Endometrial microvascular endothelial cells (primary cell): ENCODE measurements around the gene TMEM223. TPM values are rescaled to one million over a fixed set of nuclear protein-coding genes. Genes with fewer than 3 reads are reported as not detected.
"Not testable (repeated sequence)": the region's sequence is repeated elsewhere in the genome, so short reads cannot be mapped to it uniquely, and the experiment has no call there.

Source experiments
- in situ Hi-C: cut with HindIII; loops from 2 replicates; pipeline ENCODE4 v1.10.0; 2017; ENCODE audit warnings: low sequenced_read_pairs, low pct_unique_long_range_greater_than_20kb; ENCODE audit errors: inconsistent ontology term
- total RNA-seq: library from RNA; depleted of rRNA; stranded (reverse); fragments of >200 nt; gene quantifications from one replicate; pipeline ENCODE4 v1.2.3, GENCODE V29; 2015; ENCODE audit errors: inconsistent ontology term

Gene TMEM223
- total RNA-seq, 1 donor from 2014 or later = 27.6 TPM

GRCh38 chr11:62757846-62758788 lies 33.7 kb downstream of the TMEM223 start:
- in situ Hi-C loops = no loop called here

DNA sequence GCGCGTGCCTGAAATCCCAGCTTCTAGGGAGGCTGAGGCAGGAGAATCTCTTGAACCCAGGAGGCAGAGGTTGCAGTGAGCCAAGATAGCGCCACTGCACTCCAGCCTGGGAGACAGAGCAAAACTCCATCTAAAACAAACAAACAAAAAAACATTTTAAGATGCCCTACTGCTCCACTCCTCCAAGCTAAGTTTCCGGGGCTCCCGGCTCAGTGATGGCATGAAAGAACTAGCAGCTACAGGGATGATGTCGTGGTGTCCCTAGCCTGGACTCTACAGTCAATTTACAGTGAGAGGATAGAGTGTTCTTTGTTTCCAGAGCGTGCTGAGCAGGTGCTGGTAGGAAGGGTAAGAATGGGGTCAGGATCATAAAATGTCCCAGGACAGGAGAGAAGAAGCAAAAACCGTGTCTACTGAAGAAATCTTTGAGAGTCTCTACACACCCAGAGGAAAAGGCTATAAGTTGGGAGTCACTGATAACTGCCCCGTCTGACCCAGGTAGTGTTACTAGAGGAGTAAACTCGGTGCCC lies 36.7 kb downstream of the TMEM223 start:
- in situ Hi-C loops = no loop called here

- in situ Hi-C loops = no loop called here
Observed at GRCh38 chr11:62753736-62754603, 37.8 kb downstream of the TMEM223 start, which contains the start of gene ZBTB3. Gene ZBTB3 (minus strand): TSS chr11:62754160. CDS start chr11:62753664, 496 bp downstream.

GRCh38 chr11:62752994-62753735 lies 38.6 kb downstream of the TMEM223 start:
- in situ Hi-C loops = no loop called here

DNA sequence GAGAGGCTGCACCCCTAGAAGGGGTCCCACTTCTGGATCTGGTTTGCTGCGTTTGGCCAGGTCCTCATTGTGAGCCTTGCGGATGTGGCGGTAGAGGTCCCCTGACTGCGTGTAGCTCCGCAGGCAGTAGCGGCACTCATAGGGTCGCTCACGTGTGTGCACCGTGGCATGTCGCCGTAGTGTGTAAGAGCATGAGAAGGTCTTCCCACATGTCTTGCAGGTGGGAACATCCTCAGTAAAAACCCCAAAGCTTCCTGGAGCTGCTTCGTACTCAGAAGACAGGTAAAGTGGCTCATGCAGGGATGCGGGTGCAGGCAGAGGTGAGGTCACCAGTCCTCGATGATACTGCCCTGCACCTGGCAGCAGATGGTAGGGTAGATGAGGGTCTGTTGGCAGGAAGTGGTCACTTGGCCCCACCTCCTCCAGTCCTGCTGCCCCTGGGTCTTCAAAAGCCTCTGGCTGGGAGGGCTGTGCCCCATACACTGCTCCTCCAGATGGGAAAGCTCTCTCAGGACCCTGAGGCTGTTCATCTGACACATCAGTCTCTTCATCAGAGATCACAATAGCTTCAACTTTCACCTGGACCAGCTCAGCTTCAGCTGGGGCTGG lies 39.5 kb downstream of the TMEM223 start:
- in situ Hi-C loops = no loop called here

GRCh38 chr11:62749931-62750330 lies 41.9 kb downstream of the TMEM223 start:
- in situ Hi-C loops = not testable (repeated sequence)

DNA sequence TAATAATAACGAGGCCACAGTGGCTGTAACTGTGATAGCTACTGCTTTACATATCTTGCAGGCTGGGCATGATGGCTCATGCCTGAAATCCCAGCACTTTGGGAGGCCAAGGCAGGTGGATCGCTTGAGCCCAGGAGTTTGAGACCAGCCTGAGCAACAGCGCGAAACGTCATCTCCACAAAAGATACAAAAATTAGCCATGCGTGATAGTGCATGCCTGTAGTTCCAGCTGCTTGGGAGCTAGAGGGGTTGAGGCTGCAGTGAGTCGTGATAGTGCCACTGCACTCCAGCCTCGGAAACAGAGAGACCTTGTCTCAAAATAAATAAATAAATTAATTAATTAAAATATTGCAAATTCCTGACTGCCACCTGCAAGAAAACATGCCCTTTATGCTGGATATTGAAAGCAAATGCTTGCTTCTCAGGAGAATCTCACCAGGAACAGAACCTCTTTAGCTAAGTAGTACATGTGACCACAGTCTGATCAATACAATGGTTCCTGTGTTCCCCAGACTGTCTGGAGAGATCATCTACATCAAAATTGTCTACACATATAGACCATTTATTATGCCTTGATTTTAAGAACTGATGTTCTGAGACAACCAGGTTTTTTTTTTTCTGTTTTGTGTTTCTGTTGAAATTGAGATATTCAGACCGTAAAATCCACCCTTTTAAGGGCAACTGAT lies 44.2 kb downstream of the TMEM223 start:
- in situ Hi-C loops = no loop called here

Other genes with a start within 250 kb of the TMEM223 start
- gene AHNAK, start 245.2 kb downstream of the TMEM223 start, total RNA-seq = 299 TPM
- 1,762 TPM for gene EEF1G, start 218.1 kb downstream of the TMEM223 start, total RNA-seq
- gene TUT1, start 200.5 kb downstream of the TMEM223 start, total RNA-seq = 12.7 TPM
- gene MTA2, start 190.1 kb downstream of the TMEM223 start, total RNA-seq = 195 TPM
- 42.1 TPM for gene EML3, start 179.2 kb downstream of the TMEM223 start, total RNA-seq
- gene ROM1, start 178.7 kb downstream of the TMEM223 start, total RNA-seq = 8.0 TPM
- gene B3GAT3, start 170.0 kb downstream of the TMEM223 start, total RNA-seq = 40.0 TPM
- gene GANAB, start 145.4 kb downstream of the TMEM223 start, total RNA-seq = 294 TPM
- gene INTS5, start 138.7 kb downstream of the TMEM223 start, total RNA-seq = 35.2 TPM
- 87.7 TPM for gene C11orf98, start 126.8 kb downstream of the TMEM223 start, total RNA-seq
- 3.9 TPM for gene CSKMT, start 126.7 kb downstream of the TMEM223 start, total RNA-seq
- gene UQCC3, start 120.3 kb downstream of the TMEM223 start, total RNA-seq = 12.4 TPM
- 5.8 TPM for gene LBHD1, start 119.7 kb downstream of the TMEM223 start, total RNA-seq
- 89.8 TPM for gene UBXN1, start 112.9 kb downstream of the TMEM223 start, total RNA-seq
- not detected for gene LRRN4CL, start 102.5 kb downstream of the TMEM223 start, total RNA-seq
- gene BSCL2, start 84.6 kb downstream of the TMEM223 start, total RNA-seq = 55.5 TPM
- not detected for gene GNG3, start 84.3 kb downstream of the TMEM223 start, total RNA-seq
- 6.7 TPM for gene HNRNPUL2, start 64.5 kb downstream of the TMEM223 start, total RNA-seq
- 28.1 TPM for gene TTC9C, start 63.5 kb downstream of the TMEM223 start, total RNA-seq
- gene ZBTB3, start 37.8 kb downstream of the TMEM223 start, total RNA-seq = 9.9 TPM
- 85.5 TPM for gene POLR2G, start 30.4 kb downstream of the TMEM223 start, total RNA-seq
- gene TAF6L, start 20.6 kb downstream of the TMEM223 start, total RNA-seq = 22.1 TPM
- 91.6 TPM for gene TMEM179B, start 4.6 kb downstream of the TMEM223 start, total RNA-seq
- gene NXF1, start 13.4 kb upstream of the TMEM223 start, total RNA-seq = 45.7 TPM
- gene STX5, start 40.0 kb upstream of the TMEM223 start, total RNA-seq = 33.4 TPM
- not detected for gene TEX54, start 40.8 kb upstream of the TMEM223 start, total RNA-seq
- gene WDR74, start 47.6 kb upstream of the TMEM223 start, total RNA-seq = 49.7 TPM
- 224 TPM for gene SLC3A2, start 88.9 kb upstream of the TMEM223 start, total RNA-seq
- gene CHRM1, start 129.4 kb upstream of the TMEM223 start, total RNA-seq = not detected
- gene SLC22A6, start 193.0 kb upstream of the TMEM223 start, total RNA-seq = not detected
- gene SLC22A8, start 223.8 kb upstream of the TMEM223 start, total RNA-seq = not detected